IPS-18a (cell line): ENCODE data around the gene ECM2.

Experiments used
- H3K27ac ChIP-seq: one replicate; pipeline ENCODE4 v1.5.1; 2013; ENCODE audit warnings: low read length
- H3K27me3 ChIP-seq: one replicate; pipeline ENCODE4 v1.6.1; 2013; ENCODE audit warnings: mild to moderate bottlenecking, low read length; ENCODE audit not compliant: control insufficient read depth, insufficient read depth
- H3K36me3 ChIP-seq: one replicate; pipeline ENCODE4 v1.6.1; 2013; ENCODE audit warnings: low read depth, low read length; ENCODE audit not compliant: control insufficient read depth
- H3K4me1 ChIP-seq: one replicate; pipeline ENCODE4 v1.6.1; 2013; ENCODE audit warnings: low read depth, low read length; ENCODE audit not compliant: control insufficient read depth
- H3K4me3 ChIP-seq: one replicate; pipeline ENCODE4 v1.5.1; 2013; ENCODE audit warnings: low read length
- H3K9ac ChIP-seq: one replicate; pipeline ENCODE4 v1.6.1; 2013; ENCODE audit warnings: mild to moderate bottlenecking, low read length, moderate library complexity
- H3K9me3 ChIP-seq: one replicate; pipeline ENCODE4 v1.6.1; 2013; ENCODE audit warnings: low read depth, low read length; ENCODE audit not compliant: control insufficient read depth

The ECM2 gene

GRCh38 chr9:92479346-92479745, 56.4 kb downstream of the ECM2 start:
- Histone ChIP-seq H3K27me3 (no peaks in the 10 kb centered on the region), H3K9ac (no peak overlapping the region), H3K27ac (no peak overlapping the region)

GRCh38 chr9:92478783-92479182, 57.0 kb downstream of the ECM2 start:
- no peak overlapping the region for H3K27ac ChIP-seq
- H3K4me1 ChIP-seq: peaks cover 12% of the 10 kb centered on the region
- no peaks in the 10 kb centered on the region for H3K27me3 ChIP-seq
- H3K4me3 ChIP-seq: no peak overlapping the region
- no peaks in the 10 kb centered on the region for H3K9me3 ChIP-seq
- H3K36me3 ChIP-seq: no peaks in the 10 kb centered on the region
- H3K9ac ChIP-seq: no peak overlapping the region

More at GRCh38 chr9:92479346-92479745, 56.4 kb downstream of the ECM2 start:
- H3K4me3 ChIP-seq: no peak overlapping the region
- no peaks in the 10 kb centered on the region for H3K9me3 ChIP-seq
- H3K36me3 ChIP-seq: no peaks in the 10 kb centered on the region
- H3K4me1 ChIP-seq: peaks cover 12% of the 10 kb centered on the region

GRCh38 chr9:92476962-92477361, 58.8 kb downstream of the ECM2 start:
- Histone ChIP-seq H3K4me3 (no peak overlapping the region), H3K9me3 (no peaks in the 10 kb centered on the region), H3K4me1 (peaks cover 12% of the 10 kb centered on the region), H3K9ac (no peak overlapping the region), H3K27ac (no peak overlapping the region), H3K36me3 (no peaks in the 10 kb centered on the region), H3K27me3 (no peaks in the 10 kb centered on the region)

GRCh38 chr9:92474587-92474986, 61.2 kb downstream of the ECM2 start:
- H3K27ac ChIP-seq: no peak overlapping the region
- no peaks in the 10 kb centered on the region for H3K9me3 ChIP-seq
- H3K4me1 ChIP-seq: no peaks in the 10 kb centered on the region
- no peaks in the 10 kb centered on the region for H3K27me3 ChIP-seq
- no peak overlapping the region for H3K9ac ChIP-seq
- no peak overlapping the region for H3K4me3 ChIP-seq
- H3K36me3 ChIP-seq: no peaks in the 10 kb centered on the region

- Histone ChIP-seq H3K4me3 (no peak overlapping the region), H3K36me3 (no peaks in the 10 kb centered on the region), H3K27ac (no peak overlapping the region), H3K9ac (no peak overlapping the region), H3K4me1 (no peaks in the 10 kb centered on the region), H3K27me3 (no peaks in the 10 kb centered on the region), H3K9me3 (no peaks in the 10 kb centered on the region)
Observed at GRCh38 chr9:92468206-92468605, 67.6 kb downstream of the ECM2 start.

- Histone ChIP-seq H3K9ac (no peak overlapping the region), H3K27me3 (no peaks in the 10 kb centered on the region), H3K36me3 (no peaks in the 10 kb centered on the region), H3K9me3 (no peaks in the 10 kb centered on the region), H3K4me3 (no peak overlapping the region), H3K4me1 (no peaks in the 10 kb centered on the region), H3K27ac (no peak overlapping the region)
Observed at GRCh38 chr9:92467511-92467910, 68.3 kb downstream of the ECM2 start.

- H3K36me3 ChIP-seq: no peaks in the 10 kb centered on the region
- no peak overlapping the region for H3K9ac ChIP-seq
- H3K4me3 ChIP-seq: no peak overlapping the region
- no peaks in the 10 kb centered on the region for H3K27me3 ChIP-seq
- H3K9me3 ChIP-seq: no peaks in the 10 kb centered on the region
- H3K4me1 ChIP-seq: no peaks in the 10 kb centered on the region
- no peak overlapping the region for H3K27ac ChIP-seq
Observed at GRCh38 chr9:92467041-92467440, 68.7 kb downstream of the ECM2 start.

- no peak overlapping the region for H3K4me3 ChIP-seq
- no peaks in the 10 kb centered on the region for H3K36me3 ChIP-seq
- H3K4me1 ChIP-seq: no peaks in the 10 kb centered on the region
- H3K9me3 ChIP-seq: no peaks in the 10 kb centered on the region
- H3K27ac ChIP-seq: no peak overlapping the region
- H3K27me3 ChIP-seq: no peaks in the 10 kb centered on the region
- no peak overlapping the region for H3K9ac ChIP-seq
Observed at GRCh38 chr9:92463984-92464383, 71.8 kb downstream of the ECM2 start.

- H3K4me3 ChIP-seq: no peak overlapping the region
- H3K9me3 ChIP-seq: no peaks in the 10 kb centered on the region
- no peak overlapping the region for H3K27ac ChIP-seq
- no peak overlapping the region for H3K9ac ChIP-seq
- no peaks in the 10 kb centered on the region for H3K36me3 ChIP-seq
- no peaks in the 10 kb centered on the region for H3K27me3 ChIP-seq
- H3K4me1 ChIP-seq: no peaks in the 10 kb centered on the region
Observed at GRCh38 chr9:92463387-92463786, 72.4 kb downstream of the ECM2 start.

GRCh38 chr9:92457576-92457975, 78.2 kb downstream of the ECM2 start:
- Histone ChIP-seq H3K4me1 (no peaks in the 10 kb centered on the region), H3K27me3 (no peaks in the 10 kb centered on the region), H3K9me3 (no peaks in the 10 kb centered on the region), H3K9ac (no peak overlapping the region), H3K36me3 (no peaks in the 10 kb centered on the region), H3K4me3 (no peak overlapping the region), H3K27ac (no peak overlapping the region)

GRCh38 chr9:92455217-92455616, 80.6 kb downstream of the ECM2 start:
- Histone ChIP-seq H3K36me3 (no peaks in the 10 kb centered on the region), H3K4me3 (no peak overlapping the region), H3K27ac (no peak overlapping the region), H3K27me3 (no peaks in the 10 kb centered on the region), H3K9me3 (no peaks in the 10 kb centered on the region), H3K9ac (no peak overlapping the region), H3K4me1 (no peaks in the 10 kb centered on the region)

- Histone ChIP-seq H3K36me3 (no peaks in the 10 kb centered on the region), H3K27me3 (no peaks in the 10 kb centered on the region), H3K4me3 (no peak overlapping the region), H3K27ac (no peak overlapping the region), H3K4me1 (no peaks in the 10 kb centered on the region), H3K9me3 (no peaks in the 10 kb centered on the region), H3K9ac (no peak overlapping the region)
Observed at GRCh38 chr9:92446536-92446935, 89.3 kb downstream of the ECM2 start.
